A549 (cell line): ENCODE measurements around the gene QPCT. TPM values are rescaled to one million over a fixed set of nuclear protein-coding genes. Genes with fewer than 3 reads are reported as not detected.

ENCODE experiments used
- ATAC-seq, 2 experiments: fragments of 200-7000 bp in 1 of 2; fragments of >200 bp in 1 of 2; cut with Nextera tagmentation in 1 of 2; cut with Tn5 transposase in 1 of 2; 3 replicates each; pipeline versions ENCODE4 v1.8.0 to v1.9.1; 2018 to 2020; ENCODE audit warnings: mild to moderate bottlenecking in 1 of 2, moderate library complexity in 1 of 2
- CTCF ChIA-PET: fragments of 300-600 bp; sonication (Branson Sonifier 250); formaldehyde crosslinking; extraction: SDS; loops from one replicate; lab custom pipeline; 2021; ENCODE audit warnings: antibody characterized with exemption, inconsistent platforms; lab: Yijun Ruan, JAX
- POLR2A ChIA-PET: fragments of 350-600 bp; formaldehyde crosslinking; extraction: SDS; loops from one replicate; lab custom pipeline; 2021; ENCODE audit warnings: antibody characterized with exemption, inconsistent platforms; lab: Yijun Ruan, JAX
- DNase-seq, 2 experiments: peaks; one replicate each; pipeline versions ENCODE4 v3.0.0 to v3.0.0-alpha.2; 2011 to 2016; ENCODE audit warnings: low read depth in 1 of 2, low spot score in 1 of 2
- FAIRE-seq: peaks from 2 replicates; lab custom pipeline; 2011; peaks lifted over from hg19 to GRCh38; lab: Jason Lieb, UNC
- H3K27ac ChIP-seq, 2 experiments: fragments of >200 bp; sonication (Bioruptor Twin); formaldehyde crosslinking; 3 replicates each; pipeline ENCODE4 v1.5.1; 2016 to 2017
- H3K4me1 ChIP-seq: fragments of >200 bp; sonication (Bioruptor Twin); formaldehyde crosslinking; 3 replicates; pipeline ENCODE4 v1.6.1; 2016
- H3K4me2 ChIP-seq: fragments of >200 bp; sonication (Bioruptor Twin); formaldehyde crosslinking; 3 replicates; pipeline ENCODE4 v1.6.1; 2016
- H3K4me3 ChIP-seq: fragments of >200 bp; sonication (Bioruptor Twin); formaldehyde crosslinking; 3 replicates; pipeline ENCODE4 v1.5.1; 2016
- H3K9me3 ChIP-seq: fragments of >200 bp; sonication (Bioruptor Twin); formaldehyde crosslinking; 3 replicates; pipeline ENCODE4 v1.6.1; 2016
- CBX8 ChIP-seq: fragments of 200-600 bp; sonication (generic); IDR thresholded peaks from 2 replicates; pipeline ENCODE4 v1.6.1; 2016
- CEBPB ChIP-seq, 2 experiments: fragments of >200 bp in 1 of 2; sonication (Bioruptor Twin) in 1 of 2; formaldehyde crosslinking in 1 of 2; IDR thresholded peaks; 2 replicates each; pipeline ENCODE4 v1.6.1; 2012 to 2016
- CHD2 ChIP-seq: fragments of 150-350 bp; IDR thresholded peaks from 2 replicates; pipeline ENCODE4 v1.6.1; 2014; ENCODE audit warnings: low read length; ENCODE audit not compliant: partially characterized antibody
- CHD4 ChIP-seq: fragments of 200-600 bp; sonication (generic); IDR thresholded peaks from 2 replicates; pipeline ENCODE4 v1.6.1; 2016; ENCODE audit warnings: antibody characterized with exemption, mild to moderate bottlenecking, borderline replicate concordance
- FOSB ChIP-seq: fragments of 250-450 bp; sonication (Bioruptor Pico); IDR thresholded peaks from 2 replicates; pipeline ENCODE4 v1.5.0; 2020; ENCODE audit warnings: mild to moderate bottlenecking, moderate library complexity
- FOXS1 ChIP-seq: fragments of 250-450 bp; sonication (Bioruptor Pico); IDR thresholded peaks from 2 replicates; pipeline ENCODE4 v1.5.0; 2020; ENCODE audit warnings: mild to moderate bottlenecking, moderate library complexity
- HDAC2 ChIP-seq: fragments of 200-600 bp; sonication (generic); IDR thresholded peaks from 2 replicates; pipeline ENCODE4 v1.6.1; 2016
- HOXA7 ChIP-seq: fragments of 250-450 bp; sonication (Bioruptor Pico); IDR thresholded peaks from 2 replicates; pipeline ENCODE4 v1.5.0; 2020; ENCODE audit warnings: mild to moderate bottlenecking, moderate library complexity
- JUN ChIP-seq, 2 experiments: fragments of >200 bp; sonication (Bioruptor Twin); formaldehyde crosslinking; IDR thresholded peaks; 2 replicates in 1 of 2; 3 replicates in 1 of 2; pipeline ENCODE4 v1.6.1; 2016 to 2017
- JUNB ChIP-seq: fragments of >200 bp; sonication (Bioruptor Twin); formaldehyde crosslinking; IDR thresholded peaks from 2 replicates; pipeline ENCODE4 v1.6.1; 2016
- KDM5A ChIP-seq: fragments of 200-600 bp; sonication (generic); IDR thresholded peaks from 2 replicates; pipeline ENCODE4 v1.6.1; 2016; ENCODE audit warnings: antibody characterized with exemption, mild to moderate bottlenecking
- MYC ChIP-seq: IDR thresholded peaks from 2 replicates; pipeline ENCODE4 v1.6.1; 2012; ENCODE audit warnings: mild to moderate bottlenecking, inconsistent platforms, low read length, improper control_type of control experiment, borderline replicate concordance
- NPAS2 ChIP-seq: fragments of 250-450 bp; sonication (Bioruptor Pico); IDR thresholded peaks from 2 replicates; pipeline ENCODE4 v1.8.0; 2022; ENCODE audit warnings: mild to moderate bottlenecking, moderate library complexity, borderline replicate concordance
- PHF8 ChIP-seq: fragments of 200-600 bp; sonication (generic); IDR thresholded peaks from 2 replicates; pipeline ENCODE4 v1.6.1; 2016; ENCODE audit warnings: low read depth, mild to moderate bottlenecking, antibody characterized with exemption, moderate library complexity, borderline replicate concordance
- RARB ChIP-seq: fragments of 250-450 bp; sonication (Bioruptor Pico); IDR thresholded peaks from 2 replicates; pipeline ENCODE4 v1.8.0; 2021; ENCODE audit warnings: mild to moderate bottlenecking, moderate library complexity
- RCOR1 ChIP-seq: fragments of 150-350 bp; IDR thresholded peaks from 2 replicates; pipeline ENCODE4 v1.6.1; 2014; ENCODE audit warnings: antibody characterized with exemption, low read length, low read depth
- RFX5 ChIP-seq: fragments of 450-650 bp; IDR thresholded peaks from 2 replicates; pipeline ENCODE4 v1.7.1; 2014; ENCODE audit warnings: antibody characterized with exemption, mild to moderate bottlenecking, moderate library complexity
- SMC3 ChIP-seq: fragments of >200 bp; sonication (Bioruptor Twin); formaldehyde crosslinking; IDR thresholded peaks from 3 replicates; pipeline ENCODE4 v1.6.1; 2018; ENCODE audit warnings: inconsistent platforms
- ZNF302 ChIP-seq: fragments of 250-450 bp; sonication (Bioruptor Pico); IDR thresholded peaks from 2 replicates; pipeline ENCODE4 v1.9.0; 2021; ENCODE audit warnings: inconsistent platforms, mild to moderate bottlenecking, moderate library complexity
- WGBS: methylation state at CpG from one replicate; pipeline ENCODE4 v1.1.6; 2017; ENCODE audit errors: missing lambda C conversion rate; 5-methylcytosine and 5-hydroxymethylcytosine counted together
- polyA plus RNA-seq, 4 experiments: library from polyadenylated mRNA; depleted of rRNA in 3 of 4; stranded (reverse); fragments of >200 nt; fragmentation: RNase III in 1 of 4; extraction: RNeasy Plus Mini Kit Qiagen cat#74134 plus additional on column Dnase treatment in 1 of 4; gene quantifications; 2 replicates in 3 of 4; 3 replicates in 1 of 4; pipeline ENCODE4 v1.2.3, GENCODE V29; 2011 to 2017
- TF ChIP-seq, protein P1 (sequence below): IDR thresholded peaks from 2 replicates; pipeline ENCODE4 v1.6.1; 2012
- TF ChIP-seq, protein P2 (sequence below): fragments of 450-650 bp; IDR thresholded peaks from 2 replicates; pipeline ENCODE4 v1.6.1; 2014; ENCODE audit warnings: antibody characterized with exemption
- TF ChIP-seq, protein P3 (sequence below): IDR thresholded peaks from 2 replicates; pipeline ENCODE4 v1.6.1; 2012
- TF ChIP-seq, protein P4 (sequence below): fragments of >200 bp; sonication (Bioruptor Twin); formaldehyde crosslinking; IDR thresholded peaks from 3 replicates; pipeline ENCODE4 v1.6.1; 2016
- TF ChIP-seq, protein P5 (sequence below): IDR thresholded peaks from 2 replicates; pipeline ENCODE4 v1.6.1; 2012; ENCODE audit warnings: low read depth, borderline replicate concordance
- TF ChIP-seq, protein P6 (sequence below): fragments of >200 bp; sonication (Bioruptor Twin); formaldehyde crosslinking; IDR thresholded peaks from 3 replicates; pipeline ENCODE4 v1.5.1; 2016
- TF ChIP-seq, protein P7 (sequence below): fragments of >200 bp; sonication (Bioruptor Twin); formaldehyde crosslinking; IDR thresholded peaks from 2 replicates; pipeline ENCODE4 v1.6.1; 2016

QPCT gene
- polyA plus RNA-seq, 2 of the 4 experiments (the other 2 are of a cell fraction): 20.0 to 42.7 TPM

DNA sequence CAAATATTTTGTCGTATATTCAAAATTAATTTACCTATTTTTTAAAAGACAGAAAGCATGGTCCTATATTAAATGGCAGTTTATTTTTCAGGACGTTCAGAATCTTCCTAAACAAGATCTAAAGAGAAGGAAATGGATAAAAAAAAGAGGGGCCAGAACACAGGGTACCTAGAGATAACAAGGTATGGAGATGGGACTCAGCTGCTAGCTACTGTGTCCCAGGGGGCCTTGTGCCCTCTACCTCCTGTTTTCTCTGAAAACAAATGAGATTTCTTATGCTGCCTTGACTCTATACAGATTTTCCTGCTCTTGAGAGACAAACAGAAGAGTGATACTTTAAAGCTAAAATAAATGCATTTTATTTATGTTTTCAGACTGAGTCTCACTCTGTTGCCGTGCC lies 29.1 kb upstream of the QPCT start:
- H3K9me3 ChIP-seq: no peaks in the 10 kb centered on the region
- DNase-seq: no peak
- CTCF ChIA-PET: interaction anchor here (0.6 to 1.7 kb wide), 3 partner anchors 81 to 562 kb away, joined by 3 to 7 read pairs (median 3); no protein-coding TSS in a partner anchor
- TF ChIP-seq, protein P1, sequence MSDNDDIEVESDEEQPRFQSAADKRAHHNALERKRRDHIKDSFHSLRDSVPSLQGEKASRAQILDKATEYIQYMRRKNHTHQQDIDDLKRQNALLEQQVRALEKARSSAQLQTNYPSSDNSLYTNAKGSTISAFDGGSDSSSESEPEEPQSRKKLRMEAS: no peak
- TF ChIP-seq, protein P2, sequence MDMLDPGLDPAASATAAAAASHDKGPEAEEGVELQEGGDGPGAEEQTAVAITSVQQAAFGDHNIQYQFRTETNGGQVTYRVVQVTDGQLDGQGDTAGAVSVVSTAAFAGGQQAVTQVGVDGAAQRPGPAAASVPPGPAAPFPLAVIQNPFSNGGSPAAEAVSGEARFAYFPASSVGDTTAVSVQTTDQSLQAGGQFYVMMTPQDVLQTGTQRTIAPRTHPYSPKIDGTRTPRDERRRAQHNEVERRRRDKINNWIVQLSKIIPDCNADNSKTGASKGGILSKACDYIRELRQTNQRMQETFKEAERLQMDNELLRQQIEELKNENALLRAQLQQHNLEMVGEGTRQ: no peak
- TF ChIP-seq, protein P3, sequence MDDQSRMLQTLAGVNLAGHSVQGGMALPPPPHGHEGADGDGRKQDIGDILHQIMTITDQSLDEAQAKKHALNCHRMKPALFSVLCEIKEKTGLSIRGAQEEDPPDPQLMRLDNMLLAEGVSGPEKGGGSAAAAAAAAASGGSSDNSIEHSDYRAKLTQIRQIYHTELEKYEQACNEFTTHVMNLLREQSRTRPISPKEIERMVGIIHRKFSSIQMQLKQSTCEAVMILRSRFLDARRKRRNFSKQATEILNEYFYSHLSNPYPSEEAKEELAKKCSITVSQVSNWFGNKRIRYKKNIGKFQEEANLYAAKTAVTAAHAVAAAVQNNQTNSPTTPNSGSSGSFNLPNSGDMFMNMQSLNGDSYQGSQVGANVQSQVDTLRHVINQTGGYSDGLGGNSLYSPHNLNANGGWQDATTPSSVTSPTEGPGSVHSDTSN: no peak
- TF ChIP-seq CHD4 (no peak), CHD2 (no peak), JUN (IDR thresholded peaks at IDR 0.05) (no peak), PHF8 (no peak), RFX5 (no peak), KDM5A (no peak), CEBPB (IDR thresholded peaks at IDR 0.05) (no peak), HDAC2 (no peak)
- TF ChIP-seq, protein P4, sequence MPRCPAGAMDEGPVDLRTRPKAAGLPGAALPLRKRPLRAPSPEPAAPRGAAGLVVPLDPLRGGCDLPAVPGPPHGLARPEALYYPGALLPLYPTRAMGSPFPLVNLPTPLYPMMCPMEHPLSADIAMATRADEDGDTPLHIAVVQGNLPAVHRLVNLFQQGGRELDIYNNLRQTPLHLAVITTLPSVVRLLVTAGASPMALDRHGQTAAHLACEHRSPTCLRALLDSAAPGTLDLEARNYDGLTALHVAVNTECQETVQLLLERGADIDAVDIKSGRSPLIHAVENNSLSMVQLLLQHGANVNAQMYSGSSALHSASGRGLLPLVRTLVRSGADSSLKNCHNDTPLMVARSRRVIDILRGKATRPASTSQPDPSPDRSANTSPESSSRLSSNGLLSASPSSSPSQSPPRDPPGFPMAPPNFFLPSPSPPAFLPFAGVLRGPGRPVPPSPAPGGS: no peak
- TF ChIP-seq, all 56 proteins: peak for 0
- POLR2A ChIA-PET: no interaction called here
- H3K4me2 ChIP-seq: no peak overlapping the region
- FAIRE-seq (no peak), ATAC-seq (no peak)
- 84% methylated on average over 3 of the region's 3 CpGs for WGBS
- H3K27ac ChIP-seq: no peak overlapping the region
- H3K4me1 ChIP-seq: no peaks in the 10 kb centered on the region
- H3K4me3 ChIP-seq: no peak overlapping the region

DNA sequence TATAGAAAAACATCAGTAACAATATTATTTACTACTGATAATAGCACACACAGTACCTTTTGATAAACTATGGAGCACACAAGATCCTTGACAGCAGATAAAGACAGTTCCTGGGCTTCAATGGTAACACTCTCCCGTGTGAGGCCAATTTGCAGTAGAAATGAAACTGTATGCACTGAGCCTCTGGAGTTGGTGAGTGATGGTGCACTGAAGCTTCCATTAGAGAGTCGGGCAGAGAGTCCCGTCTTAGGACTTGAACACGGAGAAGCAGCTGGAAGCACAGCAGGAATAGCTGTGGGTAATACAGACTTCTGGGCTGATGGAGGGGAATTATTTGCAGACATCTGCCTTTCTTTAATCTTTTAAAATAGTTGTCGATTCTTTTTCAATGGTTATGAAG lies 28.2 kb upstream of the QPCT start:
- DNase-seq: no peak
- no peak for FAIRE-seq
- no peak for TF ChIP-seq RARB
- no peak for TF ChIP-seq CBX8
- TF ChIP-seq RCOR1: no peak
- TF ChIP-seq JUN (IDR thresholded peaks at IDR 0.05): no peak
- no peak for TF ChIP-seq FOSB
- no peak for TF ChIP-seq NPAS2 (CRISPR knock-in tag)
- TF ChIP-seq PHF8: no peak
- TF ChIP-seq, protein P1: no peak
- TF ChIP-seq, protein P5, sequence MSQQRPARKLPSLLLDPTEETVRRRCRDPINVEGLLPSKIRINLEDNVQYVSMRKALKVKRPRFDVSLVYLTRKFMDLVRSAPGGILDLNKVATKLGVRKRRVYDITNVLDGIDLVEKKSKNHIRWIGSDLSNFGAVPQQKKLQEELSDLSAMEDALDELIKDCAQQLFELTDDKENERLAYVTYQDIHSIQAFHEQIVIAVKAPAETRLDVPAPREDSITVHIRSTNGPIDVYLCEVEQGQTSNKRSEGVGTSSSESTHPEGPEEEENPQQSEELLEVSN: no peak
- TF ChIP-seq FOXS1 (CRISPR knock-in tag): no peak
- TF ChIP-seq HOXA7 (CRISPR knock-in tag): no peak
- no peak for TF ChIP-seq ZNF302 (CRISPR knock-in tag)
- TF ChIP-seq, protein P6, sequence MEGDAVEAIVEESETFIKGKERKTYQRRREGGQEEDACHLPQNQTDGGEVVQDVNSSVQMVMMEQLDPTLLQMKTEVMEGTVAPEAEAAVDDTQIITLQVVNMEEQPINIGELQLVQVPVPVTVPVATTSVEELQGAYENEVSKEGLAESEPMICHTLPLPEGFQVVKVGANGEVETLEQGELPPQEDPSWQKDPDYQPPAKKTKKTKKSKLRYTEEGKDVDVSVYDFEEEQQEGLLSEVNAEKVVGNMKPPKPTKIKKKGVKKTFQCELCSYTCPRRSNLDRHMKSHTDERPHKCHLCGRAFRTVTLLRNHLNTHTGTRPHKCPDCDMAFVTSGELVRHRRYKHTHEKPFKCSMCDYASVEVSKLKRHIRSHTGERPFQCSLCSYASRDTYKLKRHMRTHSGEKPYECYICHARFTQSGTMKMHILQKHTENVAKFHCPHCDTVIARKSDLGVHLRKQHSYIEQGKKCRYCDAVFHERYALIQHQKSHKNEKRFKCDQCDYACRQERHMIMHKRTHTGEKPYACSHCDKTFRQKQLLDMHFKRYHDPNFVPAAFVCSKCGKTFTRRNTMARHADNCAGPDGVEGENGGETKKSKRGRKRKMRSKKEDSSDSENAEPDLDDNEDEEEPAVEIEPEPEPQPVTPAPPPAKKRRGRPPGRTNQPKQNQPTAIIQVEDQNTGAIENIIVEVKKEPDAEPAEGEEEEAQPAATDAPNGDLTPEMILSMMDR: no peak
- no peak for TF ChIP-seq SMC3
- TF ChIP-seq, protein P7, sequence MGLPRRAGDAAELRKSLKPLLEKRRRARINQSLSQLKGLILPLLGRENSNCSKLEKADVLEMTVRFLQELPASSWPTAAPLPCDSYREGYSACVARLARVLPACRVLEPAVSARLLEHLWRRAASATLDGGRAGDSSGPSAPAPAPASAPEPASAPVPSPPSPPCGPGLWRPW: no peak
- no peak for TF ChIP-seq JUNB
- no peak for TF ChIP-seq MYC
- 89% methylated on average over 5 of the region's 5 CpGs for WGBS
- no peak for ATAC-seq
- POLR2A ChIA-PET: no interaction called here
- H3K27ac ChIP-seq: no peak overlapping the region
- CTCF ChIA-PET: interaction anchor here (0.6 to 1.7 kb wide), 4 partner anchors 13 to 561 kb away, joined by 3 to 7 read pairs (median 3); no protein-coding TSS in a partner anchor
- no peak overlapping the region for H3K4me3 ChIP-seq
- no peak overlapping the region for H3K4me2 ChIP-seq
- no peaks in the 10 kb centered on the region for H3K9me3 ChIP-seq
- no peaks in the 10 kb centered on the region for H3K4me1 ChIP-seq
